Cardiac muscle cell (in vitro differentiated cells and primary cell): ENCODE results near the gene FAM120A. TPM values are rescaled to one million over a fixed set of nuclear protein-coding genes. Genes with fewer than 3 reads are reported as not detected.

Experiments used
- DNase-seq, 2 donors: peaks; one replicate each; pipeline versions ENCODE4 v3.0.0 to v3.0.0-alpha.2; 2010 to 2017; ENCODE audit warnings: low read depth in 1 of 2, low spot score in 1 of 2
- H3K27ac ChIP-seq: fragments of 200-600 bp; sonication (generic); 2 replicates; pipeline ENCODE4 v1.5.1; 2016
- H3K27me3 ChIP-seq: fragments of 200-600 bp; sonication (generic); 2 replicates; pipeline ENCODE4 v1.6.0; 2016; ENCODE audit warnings: control low read depth
- H3K36me3 ChIP-seq: fragments of 200-600 bp; sonication (generic); 2 replicates; pipeline ENCODE4 v1.5.1; 2016; ENCODE audit warnings: control low read depth
- H3K4me1 ChIP-seq: fragments of 200-600 bp; sonication (generic); 2 replicates; pipeline ENCODE4 v1.8.1; 2017; ENCODE audit warnings: low read depth, mild to moderate bottlenecking, mixed run types
- H3K4me3 ChIP-seq: fragments of 200-600 bp; sonication (generic); 2 replicates; pipeline ENCODE4 v1.5.1; 2016; ENCODE audit warnings: mild to moderate bottlenecking
- H3K9me3 ChIP-seq: fragments of 200-600 bp; sonication (generic); 2 replicates; pipeline ENCODE4 v1.5.1; 2017; ENCODE audit warnings: low read depth, mild to moderate bottlenecking, control low read depth
- CTCF ChIP-seq: IDR thresholded peaks from 2 replicates; pipeline ENCODE4 v1.5.1; 2012; ENCODE audit warnings: low read depth, mild to moderate bottlenecking, low read length
- polyA plus RNA-seq: library from polyadenylated mRNA; unstranded; fragments of >200 nt; fragmentation: Nextera tagmentation; extraction: Ambion mirVana; gene quantifications from 2 replicates; pipeline ENCODE4 v1.2.1, GENCODE V29; 2016
- total RNA-seq: library from RNA; depleted of rRNA; stranded (reverse); fragments of >200 nt; gene quantifications from 2 replicates; pipeline ENCODE4 v1.2.3, GENCODE V29; 2016

FAM120A gene
- total and polyA plus RNA-seq, 2 experiments from 2014 or later, result 12.9 to 39.8 TPM

GRCh38 chr9:93461821-93462220, 10.3 kb downstream of the FAM120A start:
- Histone ChIP-seq H3K9me3 (no peaks in the 10 kb centered on the region), H3K27ac (no peak overlapping the region), H3K27me3 (no peaks in the 10 kb centered on the region), H3K4me3 (no peak overlapping the region), H3K4me1 (peaks cover 10% of the 10 kb centered on the region), H3K36me3 (no peaks in the 10 kb centered on the region)
- no peak for DNase-seq
- no peak for TF ChIP-seq CTCF

GRCh38 chr9:93463638-93464248, 12.3 kb downstream of the FAM120A start:
- TF ChIP-seq CTCF, result no peak
- peaks cover 18% of the 10 kb centered on the region for H3K4me1 ChIP-seq
- no peaks in the 10 kb centered on the region for H3K9me3 ChIP-seq
- no peak for DNase-seq
- no peaks in the 10 kb centered on the region for H3K36me3 ChIP-seq
- H3K4me3 ChIP-seq, result no peak overlapping the region
- H3K27me3 ChIP-seq, result no peaks in the 10 kb centered on the region
- H3K27ac ChIP-seq, result no peak overlapping the region

GRCh38 chr9:93464395-93464794, 12.9 kb downstream of the FAM120A start:
- Histone ChIP-seq H3K9me3 (no peaks in the 10 kb centered on the region), H3K27me3 (no peaks in the 10 kb centered on the region), H3K4me1 (peaks cover 18% of the 10 kb centered on the region), H3K4me3 (no peak overlapping the region), H3K27ac (no peak overlapping the region), H3K36me3 (no peaks in the 10 kb centered on the region)
- no peak for TF ChIP-seq CTCF
- no peak for DNase-seq

- peaks cover 19% of the 10 kb centered on the region for H3K4me1 ChIP-seq
- no peak overlapping the region for H3K27ac ChIP-seq
- no peak overlapping the region for H3K4me3 ChIP-seq
- no peaks in the 10 kb centered on the region for H3K9me3 ChIP-seq
- no peak for TF ChIP-seq CTCF
- no peak for DNase-seq
- H3K36me3 ChIP-seq, result no peaks in the 10 kb centered on the region
- H3K27me3 ChIP-seq, result no peaks in the 10 kb centered on the region
These were observed 13.4 kb downstream of the FAM120A start for GRCh38 chr9:93464876-93465275.

GRCh38 chr9:93465855-93466254, 14.4 kb downstream of the FAM120A start:
- no peak for TF ChIP-seq CTCF
- Histone ChIP-seq H3K4me3 (no peak overlapping the region), H3K27ac (no peak overlapping the region), H3K27me3 (no peaks in the 10 kb centered on the region), H3K9me3 (no peaks in the 10 kb centered on the region), H3K4me1 (peaks cover 19% of the 10 kb centered on the region), H3K36me3 (no peaks in the 10 kb centered on the region)
- DNase-seq, result no peak
